ENCODE data around the gene G6PC3. TPM values are rescaled to one million over a fixed set of nuclear protein-coding genes. Genes with fewer than 3 reads are reported as not detected.
A peak's percentile ranks its signal among the peaks of the same experiment; 100 is the strongest.

The G6PC3 gene
- total RNA-seq, 1 experiment from 2014 or later, result 36.2 TPM

- H3K27ac ChIP-seq, result peak overlapping the region; percentile 68
These were observed 52.4 kb downstream of the G6PC3 start for GRCh38 chr17:44122816-44123355.

GRCh38 chr17:44123356-44124117 is 53.0 kb downstream of the G6PC3 start, which contains the start of gene HDAC5:
Gene HDAC5 (minus strand): TSS chr17:44123641. CDS start chr17:44117515, 6,126 bp downstream.
- peaks cover 31% of the 10 kb centered on the region for H3K4me1 ChIP-seq (replicated peaks)
- no peaks in the 10 kb centered on the region for H3K9me3 ChIP-seq (replicated peaks)
- H3K36me3 ChIP-seq, result peaks cover 6% of the 10 kb centered on the region
- no peaks in the 10 kb centered on the region for H3K27me3 ChIP-seq (replicated peaks)
- peak within 1 kb of the TSS; percentile 99 for H3K4me3 ChIP-seq
- H3K27ac ChIP-seq, result peak within 1 kb of the TSS; percentile 68
- peak; percentile 98 for DNase-seq (ENCODE audit: low read depth in 1 of 2, low spot score in 2 of 2)

More at GRCh38 chr17:44122816-44123355, 52.4 kb downstream of the G6PC3 start:
- no peaks in the 10 kb centered on the region for H3K27me3 ChIP-seq (replicated peaks)
- no peaks in the 10 kb centered on the region for H3K9me3 ChIP-seq (replicated peaks)
- peaks cover 31% of the 10 kb centered on the region for H3K4me1 ChIP-seq (replicated peaks)
- peak overlapping the region; percentile 99 for H3K4me3 ChIP-seq
- DNase-seq (ENCODE audit: low read depth in 1 of 2, low spot score in 2 of 2), result peak; percentile 30 to 46
- H3K36me3 ChIP-seq, result peaks cover 6% of the 10 kb centered on the region

- Histone ChIP-seq H3K36me3 (peaks cover 6% of the 10 kb centered on the region), H3K27me3 (replicated peaks) (no peaks in the 10 kb centered on the region), H3K4me1 (replicated peaks) (peaks cover 31% of the 10 kb centered on the region), H3K4me3 (peak overlapping the region; percentile 99), H3K27ac (peak overlapping the region; percentile 68), H3K9me3 (replicated peaks) (no peaks in the 10 kb centered on the region)
- DNase-seq (ENCODE audit: low read depth in 1 of 2, low spot score in 2 of 2), result no peak
These were observed 53.5 kb downstream of the G6PC3 start for GRCh38 chr17:44124118-44124438.

Other genes with a start within 250 kb of the G6PC3 start
- 2.4 and 6.4 TPM in 2 replicates for gene MPP3, start 237.6 kb upstream of the G6PC3 start, total RNA-seq (2014; rRNA removed; shearing (Covaris generic))
- gene CD300LG, start 223.6 kb upstream of the G6PC3 start, total RNA-seq (2014; rRNA removed; shearing (Covaris generic)), result not detected in 2 replicates
- gene MPP2, start 163.2 kb upstream of the G6PC3 start, total RNA-seq (2014; rRNA removed; shearing (Covaris generic)), result 0.13 and 1.2 TPM in 2 replicates
- gene PPY, start 128.3 kb upstream of the G6PC3 start, total RNA-seq (2014; rRNA removed; shearing (Covaris generic)), result not detected in 2 replicates
- not detected in 2 replicates for gene PYY, start 116.8 kb upstream of the G6PC3 start, total RNA-seq (2014; rRNA removed; shearing (Covaris generic))
- gene NAGS, start 66.1 kb upstream of the G6PC3 start, total RNA-seq (2014; rRNA removed; shearing (Covaris generic)), result 2.8 and 3.3 TPM in 2 replicates
- gene TMEM101, start 55.8 kb upstream of the G6PC3 start, total RNA-seq (2014; rRNA removed; shearing (Covaris generic)), result 77.4 and 78.7 TPM in 2 replicates
- gene LSM12, start 4.1 kb upstream of the G6PC3 start, total RNA-seq (2014; rRNA removed; shearing (Covaris generic)), result 44.0 and 69.7 TPM in 2 replicates
- 143 and 298 TPM in 2 replicates for gene HDAC5, start 52.9 kb downstream of the G6PC3 start, total RNA-seq (2014; rRNA removed; shearing (Covaris generic))
- gene HROB, start 71.2 kb downstream of the G6PC3 start, total RNA-seq (2014; rRNA removed; shearing (Covaris generic)), result 10.1 and 10.2 TPM in 2 replicates
- not detected in 2 replicates for gene ASB16, start 100.0 kb downstream of the G6PC3 start, total RNA-seq (2014; rRNA removed; shearing (Covaris generic))
- gene TMUB2, start 116.2 kb downstream of the G6PC3 start, total RNA-seq (2014; rRNA removed; shearing (Covaris generic)), result 22.6 and 42.6 TPM in 2 replicates
- gene ATXN7L3, start 129.1 kb downstream of the G6PC3 start, total RNA-seq (2014; rRNA removed; shearing (Covaris generic)), result 62.6 and 67.4 TPM in 2 replicates
- gene UBTF, start 148.9 kb downstream of the G6PC3 start, total RNA-seq (2014; rRNA removed; shearing (Covaris generic)), result 63.6 and 80.0 TPM in 2 replicates
- not detected in 2 replicates for gene SLC4A1, start 197.4 kb downstream of the G6PC3 start, total RNA-seq (2014; rRNA removed; shearing (Covaris generic))
- gene RUNDC3A, start 237.9 kb downstream of the G6PC3 start, total RNA-seq (2014; rRNA removed; shearing (Covaris generic)), result not detected in 2 replicates

All from SJSA1 (cell line).